Testis (tissue), 2 donors: ENCODE results near the gene KIRREL1.

Experiments
- POLR2A ChIP-seq: fragments of 450-650 bp; IDR thresholded peaks from one replicate; pipeline ENCODE4 v1.6.1; 2017; ENCODE audit warnings: antibody characterized with exemption, mild to moderate bottlenecking, moderate library complexity
- TF ChIP-seq, protein P1 (sequence below), 3 experiments: fragments of 450-650 bp in 2 of 3; fragments of 200-600 bp in 1 of 3; sonication (generic) in 1 of 3; IDR thresholded peaks; one replicate each; pipeline ENCODE4 v1.5.1; 2016 to 2019; ENCODE audit warnings: antibody characterized with exemption in 3 of 3, mild to moderate bottlenecking in 2 of 3, moderate library complexity in 1 of 3

DNA sequence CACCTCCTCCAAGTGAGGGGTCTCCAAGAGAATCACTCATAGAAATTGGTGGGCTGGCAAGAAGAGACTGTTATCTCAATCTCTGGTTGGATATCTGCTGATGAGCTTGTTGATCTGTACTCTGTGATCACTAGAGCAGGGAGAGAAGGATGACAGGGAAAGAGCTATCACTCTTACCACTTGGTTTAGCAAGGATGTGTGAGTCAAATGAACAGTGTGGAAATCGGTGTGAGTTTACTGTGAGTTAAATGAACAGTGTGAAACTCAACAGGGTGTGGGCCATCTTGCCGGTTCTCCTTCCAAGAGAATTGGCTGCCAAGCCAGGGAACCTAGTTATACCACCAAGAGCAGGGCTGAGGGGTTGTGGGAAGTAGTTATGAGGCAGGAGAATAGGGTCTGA, 154.0 kb downstream of the KIRREL1 start:
- TF ChIP-seq, protein P1, sequence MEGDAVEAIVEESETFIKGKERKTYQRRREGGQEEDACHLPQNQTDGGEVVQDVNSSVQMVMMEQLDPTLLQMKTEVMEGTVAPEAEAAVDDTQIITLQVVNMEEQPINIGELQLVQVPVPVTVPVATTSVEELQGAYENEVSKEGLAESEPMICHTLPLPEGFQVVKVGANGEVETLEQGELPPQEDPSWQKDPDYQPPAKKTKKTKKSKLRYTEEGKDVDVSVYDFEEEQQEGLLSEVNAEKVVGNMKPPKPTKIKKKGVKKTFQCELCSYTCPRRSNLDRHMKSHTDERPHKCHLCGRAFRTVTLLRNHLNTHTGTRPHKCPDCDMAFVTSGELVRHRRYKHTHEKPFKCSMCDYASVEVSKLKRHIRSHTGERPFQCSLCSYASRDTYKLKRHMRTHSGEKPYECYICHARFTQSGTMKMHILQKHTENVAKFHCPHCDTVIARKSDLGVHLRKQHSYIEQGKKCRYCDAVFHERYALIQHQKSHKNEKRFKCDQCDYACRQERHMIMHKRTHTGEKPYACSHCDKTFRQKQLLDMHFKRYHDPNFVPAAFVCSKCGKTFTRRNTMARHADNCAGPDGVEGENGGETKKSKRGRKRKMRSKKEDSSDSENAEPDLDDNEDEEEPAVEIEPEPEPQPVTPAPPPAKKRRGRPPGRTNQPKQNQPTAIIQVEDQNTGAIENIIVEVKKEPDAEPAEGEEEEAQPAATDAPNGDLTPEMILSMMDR (IDR thresholded peaks at IDR 0.05), result no peak
- TF ChIP-seq POLR2A, result no peak
